PC-9 (cell line): Measurements from ENCODE around the gene CHST2. TPM values are rescaled to one million over a fixed set of nuclear protein-coding genes. Genes with fewer than 3 reads are reported as not detected.

Experiments
- BruUV-seq: library from RNA; stranded (reverse); fragments of 400-500 nt; replicated peaks from 2 replicates; lab custom pipeline; 2021; lab: Mats Ljungman, UMichigan
- CTCF ChIA-PET: fragments of 300-600 bp; sonication (Branson Sonifier 250); formaldehyde crosslinking; loops from one replicate; lab custom pipeline; 2022; ENCODE audit warnings: antibody characterized with exemption; lab: Charles Lee
- POLR2A ChIA-PET: fragments of 300-600 bp; sonication (Branson Sonifier 250); formaldehyde crosslinking; loops from one replicate; lab custom pipeline; 2022; ENCODE audit warnings: antibody characterized with exemption; ENCODE audit not compliant: unreplicated experiment; lab: Charles Lee
- DNase-seq, 2 experiments: peaks; one replicate each; pipeline versions ENCODE4 v3.0.0 to v3.0.0-alpha.2; 2015 to 2022; ENCODE audit warnings: mixed read lengths in 1 of 2
- H2AFZ ChIP-seq: fragments of 200-600 bp; sonication (generic); 2 replicates; pipeline ENCODE4 v1.8.1; 2017; ENCODE audit warnings: antibody characterized with exemption
- H3F3A ChIP-seq: fragments of 200-600 bp; sonication (generic); 2 replicates; pipeline ENCODE4 v1.8.1; 2017; ENCODE audit warnings: antibody characterized with exemption, mild to moderate bottlenecking, low read depth; ENCODE audit not compliant: insufficient read depth
- H3K27ac ChIP-seq: fragments of 200-600 bp; sonication (generic); 2 replicates; pipeline ENCODE4 v1.6.1; 2016; ENCODE audit warnings: mixed run types
- H3K27me3 ChIP-seq: fragments of 200-600 bp; sonication (generic); 2 replicates; pipeline ENCODE4 v1.6.1; 2016; ENCODE audit warnings: low read depth, mixed run types; ENCODE audit not compliant: insufficient read depth
- H3K36me3 ChIP-seq: fragments of 200-600 bp; sonication (generic); 2 replicates; pipeline ENCODE4 v1.6.1; 2016; ENCODE audit warnings: low read depth, mixed run types
- H3K4me1 ChIP-seq: fragments of 200-600 bp; sonication (generic); replicated peaks from 2 replicates; pipeline ENCODE4 v1.6.1; 2016; ENCODE audit warnings: mixed run types; ENCODE audit not compliant: insufficient read depth
- H3K4me2 ChIP-seq: fragments of 200-600 bp; sonication (generic); 2 replicates; pipeline ENCODE4 v1.6.1; 2017; ENCODE audit warnings: mixed run types
- H3K4me3 ChIP-seq: fragments of 200-600 bp; sonication (generic); 2 replicates; pipeline ENCODE4 v1.6.1; 2016; ENCODE audit warnings: mixed run types
- H3K79me2 ChIP-seq: fragments of 200-600 bp; sonication (generic); 2 replicates; pipeline ENCODE4 v1.6.1; 2017; ENCODE audit warnings: low read depth, mixed run types
- H3K9me2 ChIP-seq: fragments of 200-600 bp; sonication (generic); 2 replicates; pipeline ENCODE4 v1.8.1; 2017; ENCODE audit warnings: mild to moderate bottlenecking; ENCODE audit not compliant: insufficient read depth
- H3K9me3 ChIP-seq: fragments of 200-600 bp; sonication (generic); 2 replicates; pipeline ENCODE4 v1.8.1; 2016; ENCODE audit warnings: low read depth; ENCODE audit not compliant: insufficient read depth
- H4K20me1 ChIP-seq: fragments of 200-600 bp; sonication (generic); 2 replicates; pipeline ENCODE4 v1.8.1; 2017; ENCODE audit not compliant: insufficient read depth
- CTCF ChIP-seq: fragments of 200-600 bp; sonication (generic); conservative IDR thresholded peaks from 2 replicates; pipeline ENCODE4 v1.6.1; 2017; ENCODE audit warnings: mixed run types, antibody characterized with exemption, mild to moderate bottlenecking, moderate library complexity
- EZH2 ChIP-seq: fragments of 200-600 bp; sonication (generic); IDR thresholded peaks from 2 replicates; pipeline ENCODE4 v1.8.0; 2017; ENCODE audit warnings: antibody characterized with exemption, low read depth
- intact Hi-C: fragments of 100-400 bp; cut with micrococcal nuclease; formaldehyde crosslinking; loops from one replicate; pipeline ENCODE4 v1.10.0; 2022; ENCODE audit not compliant: unreplicated experiment
- total RNA-seq: library from RNA; stranded (reverse); gene quantifications from 2 replicates; pipeline ENCODE4 v1.2.3, GENCODE V29; 2021

CHST2 gene
- total RNA-seq, 1 experiment from 2014 or later, result 0.15 TPM

DNA sequence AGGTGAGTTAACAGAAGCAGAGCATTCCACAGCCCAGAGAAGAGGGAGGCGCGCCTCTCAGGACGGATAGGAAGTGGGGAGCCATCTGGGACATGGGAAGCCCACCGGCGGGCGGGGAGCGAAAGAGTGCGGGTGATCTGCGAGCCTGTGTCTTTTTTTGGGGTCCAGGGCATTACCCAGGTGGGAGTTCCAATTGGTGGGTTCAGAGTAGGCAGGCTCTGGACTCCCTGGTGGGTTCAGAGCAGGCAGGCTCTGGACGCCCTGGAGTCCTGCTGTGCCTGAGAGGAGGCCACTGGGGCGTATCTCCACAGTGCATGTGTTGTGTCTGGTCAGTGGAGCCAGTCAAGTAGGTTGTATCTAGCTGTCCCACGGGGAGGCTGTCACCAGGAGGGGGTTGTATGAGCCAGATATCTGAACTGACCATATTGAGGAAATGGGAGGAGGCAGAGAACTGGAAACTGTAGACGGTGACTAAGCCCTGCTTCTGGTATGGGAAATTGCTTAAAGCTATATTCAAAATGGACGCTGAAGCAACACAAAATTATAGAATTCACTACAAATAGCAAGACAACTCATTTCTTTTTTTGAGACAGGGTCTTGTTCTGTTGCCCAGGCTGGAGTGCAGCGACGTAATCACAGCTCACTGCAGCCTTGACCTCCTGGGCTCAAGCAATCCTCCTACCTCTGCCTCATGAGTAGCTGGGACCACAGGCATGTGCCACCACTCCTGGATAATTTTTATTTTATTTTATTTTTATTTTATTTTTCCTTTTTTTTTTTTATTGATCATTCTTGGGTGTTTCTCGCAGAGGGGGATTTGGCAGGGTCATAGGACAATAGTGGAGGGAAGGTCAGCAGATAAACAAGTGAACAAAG is 34.5 kb upstream of the CHST2 start:
- Histone ChIP-seq H3K27ac (no peak overlapping the region), H3K4me3 (no peak overlapping the region), H3F3A (no peaks in the 10 kb centered on the region), H3K79me2 (no peaks in the 10 kb centered on the region), H3K36me3 (no peaks in the 10 kb centered on the region), H3K9me3 (no peaks in the 10 kb centered on the region), H3K4me1 (no peaks in the 10 kb centered on the region), H2AFZ (no peak overlapping the region), H3K9me2 (no peaks in the 10 kb centered on the region), H3K27me3 (no peaks in the 10 kb centered on the region), H3K4me2 (no peak overlapping the region), H4K20me1 (no peaks in the 10 kb centered on the region)
- no peak for TF ChIP-seq EZH2
- no peak for TF ChIP-seq CTCF
- DNase-seq, result peak in 1 of 2 experiments; percentile 5
- CTCF ChIA-PET, result no interaction called here
- intact Hi-C loops, result no loop called here
- BruUV-seq, result no TSS peak
- POLR2A ChIA-PET, result interaction anchor here (0.8 kb wide), 1 partner anchor 206 kb away, joined by 15 read pairs; no protein-coding TSS in a partner anchor

DNA sequence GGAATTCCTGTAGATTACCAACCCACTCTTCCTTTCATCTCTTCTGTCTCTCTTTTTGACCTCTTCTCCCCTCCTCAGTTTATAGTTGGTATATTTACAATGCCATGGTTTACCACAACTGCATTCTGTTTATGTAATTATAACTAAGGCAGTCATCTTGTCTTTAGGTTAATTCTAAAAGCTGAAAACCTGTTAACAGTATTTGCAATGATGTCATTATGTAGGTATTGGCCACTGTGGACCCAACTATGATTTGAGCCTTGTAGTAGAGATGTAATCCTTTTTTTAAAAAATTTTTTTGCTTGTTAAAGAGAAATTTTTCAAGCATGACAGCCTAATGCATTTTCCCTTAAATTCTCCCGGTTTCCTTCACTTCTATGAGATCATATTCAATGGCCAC is 30.7 kb upstream of the CHST2 start:
- Histone ChIP-seq H3K27ac (no peak overlapping the region), H3K4me1 (no peaks in the 10 kb centered on the region), H3K9me3 (no peaks in the 10 kb centered on the region), H4K20me1 (no peaks in the 10 kb centered on the region), H3K4me3 (no peak overlapping the region), H3K79me2 (no peaks in the 10 kb centered on the region), H3K9me2 (no peaks in the 10 kb centered on the region), H3K36me3 (no peaks in the 10 kb centered on the region), H3K27me3 (no peaks in the 10 kb centered on the region), H2AFZ (no peak overlapping the region), H3K4me2 (no peak overlapping the region), H3F3A (no peaks in the 10 kb centered on the region)
- ChIA-PET CTCF (no interaction called here), POLR2A (no interaction called here)
- no TSS peak for BruUV-seq
- no peak for TF ChIP-seq EZH2
- TF ChIP-seq CTCF, result no peak
- intact Hi-C loops, result no loop called here
- no peak for DNase-seq

- no peaks in the 10 kb centered on the region for H3F3A ChIP-seq
- no peaks in the 10 kb centered on the region for H4K20me1 ChIP-seq
- no peak overlapping the region for H3K4me3 ChIP-seq
- ChIA-PET CTCF (no interaction called here), POLR2A (no interaction called here)
- DNase-seq, result no peak
- no peak overlapping the region for H3K27ac ChIP-seq
- intact Hi-C loops, result no loop called here
- TF ChIP-seq CTCF, result no peak
- no peak for TF ChIP-seq EZH2
- no peaks in the 10 kb centered on the region for H3K9me2 ChIP-seq
- H2AFZ ChIP-seq, result no peak overlapping the region
- H3K4me2 ChIP-seq, result no peak overlapping the region
- H3K9me3 ChIP-seq, result no peaks in the 10 kb centered on the region
- no peaks in the 10 kb centered on the region for H3K27me3 ChIP-seq
- no peaks in the 10 kb centered on the region for H3K36me3 ChIP-seq
- H3K79me2 ChIP-seq, result no peaks in the 10 kb centered on the region
- no TSS peak for BruUV-seq
- no peaks in the 10 kb centered on the region for H3K4me1 ChIP-seq
These were observed 29.6 kb upstream of the CHST2 start for GRCh38 chr3:143089965-143090364.
